ENCODE measurements around the gene SMYD3.
"Not testable (repeated sequence)": the region's sequence is repeated elsewhere in the genome, so short reads cannot be mapped to it uniquely, and the experiment has no call there.

The SMYD3 gene

GRCh38 chr1:245987577-245987976 is 519.5 kb downstream of the SMYD3 start:
- no peak overlapping the region for H3K27ac Mint-ChIP-seq
- H3K4me1 Mint-ChIP-seq (ENCODE audit: low read depth) = no peaks in the 10 kb centered on the region
- no peak overlapping the region for H3K4me3 Mint-ChIP-seq
- H3K9me3 Mint-ChIP-seq (ENCODE audit: low read depth) = no peaks in the 10 kb centered on the region
- peaks cover 12% of the 10 kb centered on the region for H3K36me3 Mint-ChIP-seq
- H3K27me3 Mint-ChIP-seq = no peaks in the 10 kb centered on the region

GRCh38 chr1:245987219-245987545 is 519.9 kb downstream of the SMYD3 start:
- Mint-ChIP-seq H3K9me3 (ENCODE audit: low read depth) (no peaks in the 10 kb centered on the region), H3K4me3 (no peak overlapping the region), H3K27me3 (no peaks in the 10 kb centered on the region), H3K27ac (no peak overlapping the region), H3K4me1 (ENCODE audit: low read depth) (no peaks in the 10 kb centered on the region), H3K36me3 (peaks cover 12% of the 10 kb centered on the region)

- Mint-ChIP-seq H3K4me3 (no peak overlapping the region), H3K36me3 (peaks cover 12% of the 10 kb centered on the region), H3K9me3 (ENCODE audit: low read depth) (no peaks in the 10 kb centered on the region), H3K27ac (no peak overlapping the region), H3K27me3 (no peaks in the 10 kb centered on the region), H3K4me1 (ENCODE audit: low read depth) (no peaks in the 10 kb centered on the region)
These were observed 520.5 kb downstream of the SMYD3 start for GRCh38 chr1:245986404-245987218.

- Mint-ChIP-seq H3K36me3 (peaks cover 13% of the 10 kb centered on the region), H3K9me3 (ENCODE audit: low read depth) (no peaks in the 10 kb centered on the region), H3K27ac (no peak overlapping the region), H3K4me1 (ENCODE audit: low read depth) (no peaks in the 10 kb centered on the region), H3K27me3 (no peaks in the 10 kb centered on the region), H3K4me3 (no peak overlapping the region)
These were observed 522.5 kb downstream of the SMYD3 start for GRCh38 chr1:245984390-245985155.

GRCh38 chr1:245983294-245983967 is 523.6 kb downstream of the SMYD3 start:
- Mint-ChIP-seq H3K4me3 (no peak overlapping the region), H3K27me3 (no peaks in the 10 kb centered on the region), H3K36me3 (peaks cover 12% of the 10 kb centered on the region), H3K27ac (no peak overlapping the region), H3K4me1 (ENCODE audit: low read depth) (no peaks in the 10 kb centered on the region), H3K9me3 (ENCODE audit: low read depth) (no peaks in the 10 kb centered on the region)

- Mint-ChIP-seq H3K27me3 (no peaks in the 10 kb centered on the region), H3K36me3 (peaks cover 12% of the 10 kb centered on the region), H3K4me3 (no peak overlapping the region), H3K9me3 (ENCODE audit: low read depth) (no peaks in the 10 kb centered on the region), H3K4me1 (ENCODE audit: low read depth) (no peaks in the 10 kb centered on the region), H3K27ac (no peak overlapping the region)
These were observed 527.5 kb downstream of the SMYD3 start for GRCh38 chr1:245979589-245979988.

DNA sequence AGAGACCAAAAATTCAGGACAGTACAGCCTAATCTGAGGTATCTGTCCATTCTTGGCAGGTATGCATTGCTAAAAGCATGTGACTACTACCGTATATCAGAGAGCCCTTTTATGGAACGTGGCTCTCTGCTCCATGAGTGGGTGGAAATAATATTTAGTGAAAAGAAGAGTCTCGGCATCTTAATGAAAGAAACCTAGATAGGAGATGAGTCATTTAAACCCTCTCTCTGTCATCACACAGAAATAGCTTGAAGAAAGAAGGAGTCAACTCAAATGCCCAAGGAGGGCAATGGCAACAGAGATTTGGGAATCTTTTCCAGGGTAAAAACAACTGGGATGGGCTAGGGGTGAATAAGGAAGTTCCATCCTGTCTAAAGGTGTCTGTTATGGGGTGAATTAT is 528.2 kb downstream of the SMYD3 start:
- Mint-ChIP-seq H3K27ac (no peak overlapping the region), H3K9me3 (ENCODE audit: low read depth) (no peaks in the 10 kb centered on the region), H3K4me3 (no peak overlapping the region), H3K27me3 (no peaks in the 10 kb centered on the region), H3K4me1 (ENCODE audit: low read depth) (no peaks in the 10 kb centered on the region), H3K36me3 (peaks cover 12% of the 10 kb centered on the region)

GRCh38 chr1:245972476-245972875 is 534.6 kb downstream of the SMYD3 start:
- H3K27ac Mint-ChIP-seq = no peak overlapping the region

DNA sequence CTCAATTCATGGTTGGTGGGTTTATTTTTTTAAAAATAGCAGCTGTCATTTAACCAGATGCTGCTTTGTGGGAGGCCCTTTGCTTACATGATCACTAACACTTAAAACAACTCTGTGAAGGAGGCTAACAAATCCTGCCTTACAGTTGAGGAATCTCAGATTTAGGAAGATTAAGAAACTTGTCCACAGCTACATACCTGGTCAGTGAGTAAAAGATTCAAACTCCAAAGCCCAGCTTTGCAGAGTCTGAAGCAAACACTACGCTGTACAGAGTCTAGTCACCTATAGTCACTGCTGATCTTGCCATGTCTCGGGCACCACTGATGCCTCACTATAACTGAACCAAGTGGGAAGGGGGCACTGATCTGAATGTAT is 535.4 kb downstream of the SMYD3 start:
- Mint-ChIP-seq H3K4me1 (ENCODE audit: low read depth) (no peaks in the 10 kb centered on the region), H3K36me3 (peaks cover 15% of the 10 kb centered on the region), H3K27me3 (no peaks in the 10 kb centered on the region), H3K4me3 (no peak overlapping the region), H3K27ac (no peak overlapping the region), H3K9me3 (ENCODE audit: low read depth) (no peaks in the 10 kb centered on the region)

More at GRCh38 chr1:245972476-245972875, 534.6 kb downstream of the SMYD3 start:
- H3K9me3 Mint-ChIP-seq (ENCODE audit: low read depth) = no peaks in the 10 kb centered on the region
- no peaks in the 10 kb centered on the region for H3K27me3 Mint-ChIP-seq
- H3K4me1 Mint-ChIP-seq (ENCODE audit: low read depth) = no peaks in the 10 kb centered on the region
- peaks cover 15% of the 10 kb centered on the region for H3K36me3 Mint-ChIP-seq
- no peak overlapping the region for H3K4me3 Mint-ChIP-seq

- H3K27ac Mint-ChIP-seq; H3K27me3 Mint-ChIP-seq; H3K4me1 Mint-ChIP-seq (ENCODE audit: low read depth); H3K4me3 Mint-ChIP-seq; H3K9me3 Mint-ChIP-seq (ENCODE audit: low read depth): not testable (repeated sequence)
- peaks cover 15% of the 10 kb centered on the region for H3K36me3 Mint-ChIP-seq
These were observed 535.9 kb downstream of the SMYD3 start for GRCh38 chr1:245971076-245971710.

- Mint-ChIP-seq H3K9me3 (ENCODE audit: low read depth) (no peaks in the 10 kb centered on the region), H3K27me3 (no peaks in the 10 kb centered on the region)
These were observed 537.8 kb downstream of the SMYD3 start for GRCh38 chr1:245969283-245969682.

DNA sequence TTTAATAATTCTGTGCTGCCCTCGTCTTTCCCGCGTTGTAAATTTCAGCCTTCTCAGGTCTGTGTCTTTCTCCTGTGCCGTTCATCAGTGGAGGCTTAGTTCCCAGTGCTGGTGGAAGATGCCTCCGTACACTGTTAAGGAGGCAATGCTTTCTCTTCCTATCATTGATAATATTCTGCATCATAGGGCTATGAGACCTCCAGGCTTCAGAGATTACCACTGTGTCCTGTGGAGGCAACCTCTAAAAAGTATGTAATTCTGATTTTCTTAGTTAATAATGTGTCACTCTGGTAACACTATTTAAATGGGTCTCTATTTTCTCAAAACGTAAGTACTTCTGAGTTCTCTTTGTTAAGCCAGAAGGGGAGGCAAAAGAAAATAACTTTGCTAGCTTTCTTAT is 538.3 kb downstream of the SMYD3 start:
- no peak overlapping the region for H3K4me3 Mint-ChIP-seq
- peaks cover 18% of the 10 kb centered on the region for H3K36me3 Mint-ChIP-seq
- H3K27ac Mint-ChIP-seq = no peak overlapping the region
- H3K9me3 Mint-ChIP-seq (ENCODE audit: low read depth) = no peaks in the 10 kb centered on the region
- no peaks in the 10 kb centered on the region for H3K27me3 Mint-ChIP-seq
- H3K4me1 Mint-ChIP-seq (ENCODE audit: low read depth) = peaks cover 4% of the 10 kb centered on the region

More at GRCh38 chr1:245969283-245969682, 537.8 kb downstream of the SMYD3 start:
- peaks cover 18% of the 10 kb centered on the region for H3K36me3 Mint-ChIP-seq
- H3K4me1 Mint-ChIP-seq (ENCODE audit: low read depth) = peaks cover 4% of the 10 kb centered on the region
- no peak overlapping the region for H3K27ac Mint-ChIP-seq
- H3K4me3 Mint-ChIP-seq = no peak overlapping the region

DNA sequence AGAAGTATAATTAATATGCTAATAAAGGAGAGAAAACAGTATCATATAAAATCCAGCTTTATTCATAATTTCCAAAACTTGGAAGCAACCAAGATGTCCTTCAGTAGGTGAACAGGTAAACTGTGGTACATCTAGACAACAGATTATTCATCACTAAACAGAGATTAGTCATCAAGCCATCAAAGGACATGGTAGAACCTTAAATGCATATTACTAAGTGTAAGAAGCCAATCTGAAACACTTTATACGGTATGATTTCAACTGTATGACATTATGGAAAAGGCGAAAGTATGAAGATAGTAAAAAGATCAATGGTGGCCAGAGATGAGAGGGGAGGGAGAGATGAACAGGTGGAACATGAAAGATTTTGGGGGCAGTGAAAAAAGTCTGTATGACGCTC is 541.7 kb downstream of the SMYD3 start:
- Mint-ChIP-seq H3K9me3 (ENCODE audit: low read depth) (no peaks in the 10 kb centered on the region), H3K27ac (no peak overlapping the region), H3K4me3 (no peak overlapping the region), H3K4me1 (ENCODE audit: low read depth) (peaks cover 7% of the 10 kb centered on the region), H3K27me3 (no peaks in the 10 kb centered on the region), H3K36me3 (peaks cover 13% of the 10 kb centered on the region)

GRCh38 chr1:245963649-245964048 is 543.4 kb downstream of the SMYD3 start:
- no peaks in the 10 kb centered on the region for H3K27me3 Mint-ChIP-seq
- no peak overlapping the region for H3K27ac Mint-ChIP-seq
- no peak overlapping the region for H3K4me3 Mint-ChIP-seq
- no peaks in the 10 kb centered on the region for H3K9me3 Mint-ChIP-seq (ENCODE audit: low read depth)
- H3K36me3 Mint-ChIP-seq = peaks cover 12% of the 10 kb centered on the region
- peaks cover 7% of the 10 kb centered on the region for H3K4me1 Mint-ChIP-seq (ENCODE audit: low read depth)

DNA sequence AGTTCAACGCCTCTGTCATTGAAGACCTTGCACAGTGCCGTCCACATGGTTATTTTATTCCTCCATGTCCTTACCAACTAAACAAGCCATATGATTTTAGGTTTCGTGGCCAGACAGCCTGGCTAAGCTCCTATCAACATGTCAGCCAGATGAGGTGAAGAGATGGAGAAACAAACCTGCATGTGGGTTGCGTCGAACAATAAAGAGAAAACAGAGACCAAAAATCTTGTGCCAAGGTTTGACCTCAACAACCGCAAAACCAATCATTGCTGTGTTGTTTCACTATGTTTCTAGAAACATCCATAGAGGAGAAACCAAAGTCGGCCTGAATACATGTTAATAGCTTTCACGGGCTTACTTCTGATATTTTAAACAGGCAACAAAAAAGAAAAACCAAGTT is 544.6 kb downstream of the SMYD3 start:
- Mint-ChIP-seq H3K9me3 (ENCODE audit: low read depth) (no peaks in the 10 kb centered on the region), H3K4me3 (no peak overlapping the region), H3K4me1 (ENCODE audit: low read depth) (peaks cover 7% of the 10 kb centered on the region), H3K27ac (no peak overlapping the region), H3K27me3 (no peaks in the 10 kb centered on the region), H3K36me3 (peaks cover 6% of the 10 kb centered on the region)

All from activated naive CD8-positive, alpha-beta T cell (primary cell).